ENCODE results near the gene HCAR3. TPM values are rescaled to one million over a fixed set of nuclear protein-coding genes. Genes with fewer than 3 reads are reported as not detected.
"Not testable (repeated sequence)": the region's sequence is repeated elsewhere in the genome, so short reads cannot be mapped to it uniquely, and the experiment has no call there.

HCAR3 gene
- total RNA-seq, 1 experiment from 2014 or later, result not detected

GRCh38 chr12:122722387-122722786 is 5.8 kb upstream of the HCAR3 start:
- no peak for DNase-seq (ENCODE audit: low read depth)

DNA sequence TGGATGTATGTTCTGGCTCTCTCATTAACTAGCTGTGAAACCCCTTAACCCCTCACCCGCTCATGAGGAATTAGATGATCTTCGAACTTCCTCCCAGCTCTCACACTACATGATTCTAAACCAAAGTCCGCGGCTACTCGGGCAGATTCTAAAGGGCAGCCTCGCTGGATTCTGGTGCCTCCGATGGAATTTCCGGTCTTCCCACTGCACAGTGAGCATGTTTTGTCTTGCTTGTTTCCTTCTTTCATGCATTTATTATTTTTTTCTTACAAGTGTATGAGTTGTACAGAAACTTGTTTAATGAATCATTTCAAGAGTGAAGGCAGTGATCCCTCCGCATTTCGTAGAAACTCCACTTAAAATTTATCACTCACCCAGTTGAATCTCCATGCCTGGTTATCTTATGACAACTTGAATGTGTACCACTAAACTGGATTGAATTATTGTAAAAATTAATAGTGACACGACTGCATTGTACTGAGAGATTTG is 4.5 kb upstream of the HCAR3 start:
- no peak for DNase-seq (ENCODE audit: low read depth)

- DNase-seq (ENCODE audit: low read depth), result not testable (repeated sequence)
Measured at GRCh38 chr12:122715211-122715610, 1.4 kb downstream of the HCAR3 start.

DNA sequence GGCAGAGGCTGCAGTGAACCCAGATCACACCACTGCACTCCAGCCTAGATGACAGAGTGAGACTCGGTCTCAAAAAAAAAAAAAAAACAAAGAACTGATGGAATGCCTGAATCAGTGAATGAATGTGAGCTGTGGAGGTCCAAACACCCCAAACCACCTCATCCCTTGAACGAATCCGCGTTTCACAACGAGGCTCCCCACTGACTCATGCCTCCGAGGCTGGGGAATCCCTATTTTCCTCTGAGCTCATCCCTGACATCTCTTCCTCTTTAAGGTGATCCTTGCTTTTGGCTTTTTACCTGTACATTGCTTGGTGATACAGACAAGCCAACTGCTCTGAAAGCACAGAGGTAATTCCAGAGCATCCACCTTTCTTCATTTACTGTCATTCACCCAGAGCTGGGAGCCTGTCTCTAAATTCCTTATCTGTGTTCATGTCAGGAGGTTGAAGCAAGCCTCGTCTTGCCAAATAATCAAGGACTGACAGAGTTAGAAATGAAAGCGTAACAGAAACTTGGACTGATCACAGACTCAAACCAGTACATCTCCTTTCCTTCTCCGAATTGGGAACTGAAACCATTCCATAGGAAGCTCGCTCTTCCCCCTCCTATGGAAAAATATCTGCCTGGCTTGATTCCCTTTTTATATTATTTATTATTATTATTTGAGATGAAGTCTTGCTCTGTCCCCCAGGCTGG is 3.0 kb downstream of the HCAR3 start:
- not testable (repeated sequence) for DNase-seq (ENCODE audit: low read depth)

DNA sequence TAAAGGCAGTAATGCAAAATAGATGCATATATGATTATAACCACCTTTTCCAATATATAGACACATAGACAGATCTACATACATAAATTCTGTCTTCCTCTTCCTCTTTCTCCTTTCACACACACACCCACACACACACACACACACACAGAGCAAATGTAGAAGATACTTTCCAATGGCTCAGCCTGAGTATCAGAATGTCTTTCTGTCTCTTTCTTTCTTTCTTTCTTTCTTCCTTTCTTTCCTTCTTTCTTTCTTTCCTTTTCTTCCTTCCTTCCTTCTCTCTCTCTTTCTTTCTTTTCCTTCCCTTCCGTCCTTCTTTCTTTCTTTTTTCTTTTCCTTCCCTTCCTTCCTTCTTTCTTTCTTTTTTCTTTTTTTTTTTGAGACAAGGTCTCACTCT is 5.3 kb downstream of the HCAR3 start:
- DNase-seq (ENCODE audit: low read depth), result not testable (repeated sequence)

DNA sequence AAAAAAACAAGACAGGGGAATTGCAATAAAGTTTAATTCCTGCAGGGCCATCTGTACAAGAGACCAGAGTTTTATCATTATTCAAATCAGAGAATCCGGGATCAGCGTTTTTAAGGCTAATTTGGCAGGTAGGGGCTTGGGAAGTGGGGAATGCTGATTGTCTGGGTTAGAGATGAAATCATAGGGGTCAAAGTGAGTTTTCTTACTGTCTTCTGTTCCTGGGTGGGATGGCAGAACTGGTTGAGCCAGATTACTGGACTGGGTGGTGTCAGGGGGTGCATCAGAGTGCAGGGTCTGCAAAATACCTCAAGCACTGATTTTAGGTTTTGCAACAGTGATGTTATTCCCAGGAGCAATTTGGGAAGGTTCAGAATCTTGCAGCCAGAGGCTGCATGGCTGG is 6.3 kb downstream of the HCAR3 start:
- DNase-seq (ENCODE audit: low read depth), result not testable (repeated sequence)

DNA sequence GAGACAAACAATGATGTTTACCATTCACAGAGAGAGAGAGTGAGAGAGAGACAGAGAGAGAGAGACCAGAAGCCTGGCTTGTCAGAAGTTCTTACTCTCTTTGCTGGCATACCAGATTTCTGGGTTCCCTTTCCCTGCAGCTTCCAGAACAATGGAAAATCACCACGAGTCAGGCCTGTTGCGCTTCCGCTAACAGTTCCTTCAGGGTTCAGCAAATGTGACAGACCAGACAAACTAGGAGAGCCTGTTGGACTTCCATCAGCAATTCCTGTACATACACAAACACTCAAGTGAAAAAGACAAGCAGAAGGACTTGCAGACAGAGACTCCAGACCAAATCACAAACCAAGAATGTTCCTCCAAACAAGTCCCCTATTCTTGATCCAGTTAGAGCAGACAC is 7.3 kb downstream of the HCAR3 start:
- DNase-seq (ENCODE audit: low read depth), result not testable (repeated sequence)

GRCh38 chr12:122703841-122704240 is 12.8 kb downstream of the HCAR3 start:
- DNase-seq (ENCODE audit: low read depth), result peak; percentile 16

DNA sequence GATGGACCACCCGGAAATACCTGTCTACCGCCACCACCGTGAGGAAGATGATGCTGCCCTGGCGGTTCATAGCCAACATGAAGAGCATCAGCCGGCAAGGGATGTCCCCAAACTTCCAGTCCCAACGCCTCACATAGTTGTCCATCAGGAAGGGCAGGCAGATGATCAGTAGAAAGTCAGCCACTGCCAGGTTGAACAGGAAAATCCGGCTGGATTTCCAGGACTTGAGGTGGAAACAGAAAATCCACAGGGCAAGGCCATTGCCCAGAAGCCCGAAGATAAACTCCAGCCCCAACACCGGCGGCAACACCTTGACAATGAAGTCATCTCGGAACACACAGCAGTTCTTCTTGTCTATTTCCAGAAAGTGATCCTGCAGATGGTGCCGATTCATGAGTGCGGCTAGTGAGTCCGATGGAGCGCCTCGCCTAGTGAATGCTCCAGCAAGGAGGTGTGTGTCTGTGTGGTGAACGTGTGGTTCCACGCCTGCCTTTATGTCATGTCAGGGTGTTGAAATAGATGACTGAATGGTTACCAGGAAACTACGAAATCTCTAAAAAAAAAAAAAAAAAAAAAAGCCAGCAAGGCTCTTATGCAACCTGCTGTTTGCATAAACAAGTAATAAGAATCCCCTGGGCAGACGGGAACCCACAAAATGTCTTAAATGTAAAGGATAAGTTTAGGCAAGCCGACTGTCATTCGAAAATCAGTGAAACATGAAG is 13.6 kb downstream of the HCAR3 start, which contains the start of gene HCAR2:
Gene HCAR2 (minus strand): TSS at position 468 of the 722 bp plus-strand sequence. CDS start 74 bp downstream, at position 394.
- DNase-seq (ENCODE audit: low read depth), result peak; percentile 3

DNA sequence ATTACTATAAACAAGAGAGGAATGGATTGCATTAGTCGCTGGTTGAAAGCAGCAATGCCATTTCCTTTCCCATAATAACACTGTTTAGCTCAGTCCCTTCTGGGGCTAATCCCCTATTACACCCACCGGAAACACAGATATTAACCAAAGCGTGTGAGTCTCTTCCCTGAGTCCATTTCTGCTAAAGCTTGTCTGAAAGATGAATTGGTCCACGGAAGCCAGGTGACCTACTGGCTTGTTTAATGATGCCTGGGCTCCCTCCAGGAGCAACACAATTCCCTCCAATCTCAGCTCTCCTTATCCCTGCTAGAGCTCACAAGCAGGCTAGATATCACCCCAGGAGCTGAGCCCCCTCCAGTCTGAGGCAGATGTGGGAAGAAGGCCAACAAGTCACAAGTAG is 15.1 kb downstream of the HCAR3 start:
- not testable (repeated sequence) for DNase-seq (ENCODE audit: low read depth)

GRCh38 chr12:122700038-122700710 is 16.4 kb downstream of the HCAR3 start:
- DNase-seq (ENCODE audit: low read depth), result not testable (repeated sequence)

DNA sequence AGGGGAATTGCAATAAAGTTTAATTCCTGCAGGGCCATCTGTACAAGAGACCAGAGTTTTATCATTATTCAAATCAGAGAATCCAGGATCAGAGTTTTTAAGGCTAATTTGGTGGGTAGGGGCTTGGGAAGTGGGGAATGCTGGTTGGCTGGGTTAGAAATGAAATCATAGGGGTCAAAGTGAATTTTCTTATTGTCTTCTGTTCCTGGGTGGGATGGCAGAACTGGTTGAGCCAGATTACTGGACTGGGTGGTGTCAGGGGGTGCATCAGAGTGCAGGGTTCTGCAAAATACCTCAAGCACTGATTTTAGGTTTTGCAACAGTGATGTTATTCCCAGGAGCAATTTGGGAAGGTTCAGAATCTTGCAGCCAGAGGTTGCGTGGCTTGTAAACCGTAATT is 19.7 kb downstream of the HCAR3 start:
- not testable (repeated sequence) for DNase-seq (ENCODE audit: low read depth)

DNA sequence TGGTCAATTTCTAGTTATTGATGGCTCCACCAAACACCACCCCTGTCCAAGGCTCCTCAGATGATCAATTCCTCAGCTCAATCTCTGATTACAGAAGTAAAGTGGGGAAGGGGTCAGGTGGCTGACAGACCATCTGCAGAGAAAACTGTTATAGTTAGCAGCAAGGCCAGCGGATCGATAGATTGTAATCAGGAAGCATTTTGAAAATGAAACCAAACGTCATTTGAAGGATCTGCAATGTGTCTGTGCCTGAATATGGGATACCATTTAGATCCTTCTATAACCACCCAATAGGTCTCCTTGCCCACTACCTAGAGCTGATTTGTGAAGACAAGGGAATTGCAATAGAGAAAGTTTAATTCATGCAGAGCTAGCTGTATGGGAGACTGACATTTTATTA is 25.0 kb downstream of the HCAR3 start:
- no peak for DNase-seq (ENCODE audit: low read depth)

- no peak for DNase-seq (ENCODE audit: low read depth)
Measured at GRCh38 chr12:122688291-122688690, 28.3 kb downstream of the HCAR3 start.

GRCh38 chr12:122687086-122687485 is 29.5 kb downstream of the HCAR3 start:
- peak; percentile 27 for DNase-seq (ENCODE audit: low read depth)

- no peak for DNase-seq (ENCODE audit: low read depth)
Measured at GRCh38 chr12:122686538-122686937, 30.1 kb downstream of the HCAR3 start.

DNA sequence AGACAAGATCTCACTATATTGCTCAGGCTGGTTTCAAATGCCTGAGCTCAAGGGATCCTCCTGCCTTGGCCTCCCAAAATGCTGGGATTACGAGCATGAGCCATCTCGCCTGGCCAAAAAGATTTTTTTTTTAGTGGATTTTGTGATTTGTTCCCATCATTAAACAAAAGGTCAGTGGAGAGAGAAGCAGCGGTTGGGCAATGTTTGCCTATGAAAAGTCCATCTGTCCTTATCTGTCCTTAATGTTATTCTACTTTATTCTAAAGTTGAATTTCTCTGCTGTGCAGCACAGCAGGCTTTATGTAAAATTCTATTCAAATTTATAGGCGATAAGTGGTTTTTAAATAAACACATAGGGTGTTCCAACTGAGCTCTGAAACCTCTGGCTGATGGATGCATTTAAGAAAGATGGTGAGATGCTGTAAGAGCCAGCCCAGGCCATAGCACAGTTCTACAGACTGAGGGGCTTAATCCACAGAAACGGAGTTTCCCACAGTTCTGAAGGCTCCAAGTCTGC is 32.3 kb downstream of the HCAR3 start:
- no peak for DNase-seq (ENCODE audit: low read depth)

DNA sequence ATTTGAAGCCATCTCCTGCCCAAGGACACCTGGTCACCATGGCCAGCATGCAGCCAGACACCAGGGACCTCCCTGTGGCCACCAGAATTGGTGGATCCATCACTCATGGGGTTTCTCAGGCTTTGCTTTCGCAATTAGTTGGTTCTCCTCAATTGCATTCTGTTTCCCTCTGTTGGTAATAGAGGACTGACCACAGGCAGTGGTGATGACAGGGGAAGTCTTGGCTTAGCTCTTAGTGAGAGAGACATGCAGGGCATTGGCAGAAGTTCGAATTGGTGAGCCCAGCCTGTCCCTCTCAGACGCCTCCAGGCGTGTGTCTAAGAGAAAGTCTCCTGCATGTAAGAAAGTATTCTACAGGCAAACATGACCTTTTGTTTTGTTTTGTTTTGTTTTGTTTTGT is 34.8 kb downstream of the HCAR3 start:
- DNase-seq (ENCODE audit: low read depth), result peak; percentile 67

DNA sequence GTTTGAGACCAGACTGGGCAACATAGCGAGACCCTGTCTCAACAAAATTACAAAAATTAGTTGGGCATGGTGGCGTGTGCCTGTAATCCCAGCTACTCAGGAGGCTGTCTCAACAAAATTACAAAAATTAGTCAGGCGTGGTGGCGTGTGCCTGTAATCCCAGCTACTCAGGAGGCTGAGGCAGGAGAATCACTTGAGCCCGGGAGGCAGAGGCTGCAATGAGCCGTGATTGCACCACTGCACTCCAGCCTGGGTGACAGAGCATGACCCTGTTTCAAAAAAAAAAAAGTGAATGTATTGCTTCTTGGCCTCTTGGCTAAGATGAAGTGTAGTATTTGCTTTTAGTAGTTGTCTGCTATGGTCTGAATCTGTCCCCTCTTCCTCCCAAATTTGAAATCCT is 35.6 kb downstream of the HCAR3 start:
- DNase-seq (ENCODE audit: low read depth), result not testable (repeated sequence)

DNA sequence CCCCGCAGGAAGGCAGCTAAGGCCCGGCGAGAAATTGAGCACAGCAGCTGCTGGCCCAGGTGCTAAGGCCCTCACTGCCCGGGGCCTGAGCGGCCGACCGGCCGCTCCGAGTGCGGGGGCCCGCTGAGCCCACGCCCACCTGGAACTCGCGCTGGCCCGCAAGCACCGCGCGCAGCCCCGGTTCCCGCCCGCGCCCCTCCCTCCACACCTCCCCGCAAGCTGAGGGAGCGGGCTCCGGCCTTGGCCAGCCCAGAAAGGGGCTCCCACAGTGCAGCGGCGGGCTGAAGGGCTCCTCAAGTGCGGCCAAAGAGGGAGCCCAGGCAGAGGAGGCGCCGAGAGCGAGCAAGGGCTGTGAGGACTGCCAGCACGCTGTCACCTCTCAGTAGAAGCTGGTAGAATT is 39.8 kb downstream of the HCAR3 start:
- DNase-seq (ENCODE audit: low read depth), result not testable (repeated sequence)

DNA sequence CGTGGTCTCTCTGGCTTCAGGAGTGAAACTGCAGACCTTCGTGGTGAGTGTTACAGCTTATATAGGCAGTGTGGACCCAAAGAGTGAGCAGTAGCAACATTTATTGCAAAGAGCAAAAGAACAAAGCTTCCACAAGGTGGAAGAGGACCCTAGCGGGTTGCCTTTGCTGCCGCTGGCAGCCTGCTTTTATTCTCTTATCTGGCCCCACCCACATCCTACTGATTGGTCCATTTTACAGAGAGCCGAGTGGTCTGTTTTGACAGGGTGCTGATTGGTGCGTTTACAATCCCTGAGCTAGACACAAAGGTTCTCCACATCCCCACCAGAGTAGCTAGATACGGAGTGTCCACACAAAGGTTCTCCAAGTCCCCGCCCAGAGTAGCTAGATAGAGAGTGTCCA is 40.6 kb downstream of the HCAR3 start:
- DNase-seq (ENCODE audit: low read depth), result not testable (repeated sequence)

GRCh38 chr12:122672515-122672914 is 44.1 kb downstream of the HCAR3 start:
- no peak for DNase-seq (ENCODE audit: low read depth)
